HCEC 1CT (cell line): ENCODE measurements around the gene EIF2S1.
"Not testable (repeated sequence)": the region's sequence is repeated elsewhere in the genome, so short reads cannot be mapped to it uniquely, and the experiment has no call there.

Experiments used
- DNase-seq: peaks from one replicate; pipeline ENCODE4 v3.0.0-alpha.2; 2017

Gene EIF2S1

GRCh38 chr14:67372833-67373232 is 12.7 kb downstream of the EIF2S1 start:
- DNase-seq, result no peak

GRCh38 chr14:67373347-67373746 is 13.2 kb downstream of the EIF2S1 start:
- no peak for DNase-seq

- no peak for DNase-seq
Observed at GRCh38 chr14:67377916-67378315, 17.8 kb downstream of the EIF2S1 start.

GRCh38 chr14:67385120-67385519 is 25.0 kb downstream of the EIF2S1 start:
- DNase-seq, result no peak

- no peak for DNase-seq
Observed at GRCh38 chr14:67385618-67386017, 25.5 kb downstream of the EIF2S1 start.

GRCh38 chr14:67387195-67387594 is 27.1 kb downstream of the EIF2S1 start:
- DNase-seq, result peak; percentile 21

- no peak for DNase-seq
Observed at GRCh38 chr14:67389275-67389674, 29.1 kb downstream of the EIF2S1 start.

GRCh38 chr14:67389811-67390534 is 29.8 kb downstream of the EIF2S1 start:
- no peak for DNase-seq

GRCh38 chr14:67391268-67391667 is 31.1 kb downstream of the EIF2S1 start:
- no peak for DNase-seq

GRCh38 chr14:67392123-67392522 is 32.0 kb downstream of the EIF2S1 start:
- DNase-seq, result no peak

GRCh38 chr14:67392800-67393199 is 32.7 kb downstream of the EIF2S1 start:
- no peak for DNase-seq

GRCh38 chr14:67393689-67394088 is 33.6 kb downstream of the EIF2S1 start:
- DNase-seq, result no peak

GRCh38 chr14:67395086-67395875 is 35.2 kb downstream of the EIF2S1 start:
- no peak for DNase-seq

- no peak for DNase-seq
Observed at GRCh38 chr14:67395876-67396189, 35.7 kb downstream of the EIF2S1 start.

- no peak for DNase-seq
Observed at GRCh38 chr14:67396381-67396970, 36.3 kb downstream of the EIF2S1 start.

- DNase-seq, result no peak
Observed at GRCh38 chr14:67397536-67397935, 37.4 kb downstream of the EIF2S1 start.

GRCh38 chr14:67400434-67400833 is 40.3 kb downstream of the EIF2S1 start:
- DNase-seq, result no peak

- DNase-seq, result no peak
Observed at GRCh38 chr14:67405771-67406170, 45.6 kb downstream of the EIF2S1 start.

GRCh38 chr14:67408122-67408801 is 48.1 kb downstream of the EIF2S1 start:
- DNase-seq, result not testable (repeated sequence)

GRCh38 chr14:67409461-67409860 is 49.3 kb downstream of the EIF2S1 start:
- DNase-seq, result no peak

GRCh38 chr14:67410313-67410712 is 50.2 kb downstream of the EIF2S1 start:
- DNase-seq, result no peak

- no peak for DNase-seq
Observed at GRCh38 chr14:67411370-67411769, 51.2 kb downstream of the EIF2S1 start.

GRCh38 chr14:67411820-67412421 is 51.8 kb downstream of the EIF2S1 start, which contains the start of gene PLEK2:
Gene PLEK2, minus strand, starts transcription at chr14:67412165. Its CDS starts 106 bp downstream, at chr14:67412059.
- DNase-seq, result no peak
